Mesodermal cell (in vitro differentiated cells): ENCODE results near the gene FLRT1.

Experiments
- H3K27ac ChIP-seq: 2 replicates; pipeline ENCODE4 v1.7.0; 2013; ENCODE audit warnings: mild to moderate bottlenecking, low read depth, low read length, moderate library complexity; ENCODE audit not compliant: severe bottlenecking
- H3K36me3 ChIP-seq: 2 replicates; pipeline ENCODE4 v1.7.1; 2013; ENCODE audit warnings: mild to moderate bottlenecking, low read length, moderate library complexity; ENCODE audit not compliant: control insufficient read depth, insufficient read depth
- H3K4me1 ChIP-seq: one replicate; pipeline ENCODE4 v1.7.1; 2013; ENCODE audit warnings: mild to moderate bottlenecking, low read length; ENCODE audit not compliant: insufficient read depth, control insufficient read depth, poor library complexity, severe bottlenecking
- H3K4me3 ChIP-seq: 2 replicates; pipeline ENCODE4 v1.7.0; 2013; ENCODE audit warnings: low read length, control low read depth, mild to moderate bottlenecking; ENCODE audit not compliant: insufficient read depth, poor library complexity, severe bottlenecking; ENCODE audit errors: extremely low read depth
- H3K9me3 ChIP-seq: 2 replicates; pipeline ENCODE4 v1.7.1; 2013; ENCODE audit warnings: mild to moderate bottlenecking, low read length, moderate library complexity; ENCODE audit not compliant: control insufficient read depth
- WGBS, 2 experiments: methylation state at CpG; one replicate each; pipeline ENCODE4 v1.1.5; 2013; ENCODE audit warnings: missing lambda C conversion rate in 2 of 2; ENCODE audit not compliant: insufficient coverage in 2 of 2; 5-methylcytosine and 5-hydroxymethylcytosine counted together

Gene FLRT1

DNA sequence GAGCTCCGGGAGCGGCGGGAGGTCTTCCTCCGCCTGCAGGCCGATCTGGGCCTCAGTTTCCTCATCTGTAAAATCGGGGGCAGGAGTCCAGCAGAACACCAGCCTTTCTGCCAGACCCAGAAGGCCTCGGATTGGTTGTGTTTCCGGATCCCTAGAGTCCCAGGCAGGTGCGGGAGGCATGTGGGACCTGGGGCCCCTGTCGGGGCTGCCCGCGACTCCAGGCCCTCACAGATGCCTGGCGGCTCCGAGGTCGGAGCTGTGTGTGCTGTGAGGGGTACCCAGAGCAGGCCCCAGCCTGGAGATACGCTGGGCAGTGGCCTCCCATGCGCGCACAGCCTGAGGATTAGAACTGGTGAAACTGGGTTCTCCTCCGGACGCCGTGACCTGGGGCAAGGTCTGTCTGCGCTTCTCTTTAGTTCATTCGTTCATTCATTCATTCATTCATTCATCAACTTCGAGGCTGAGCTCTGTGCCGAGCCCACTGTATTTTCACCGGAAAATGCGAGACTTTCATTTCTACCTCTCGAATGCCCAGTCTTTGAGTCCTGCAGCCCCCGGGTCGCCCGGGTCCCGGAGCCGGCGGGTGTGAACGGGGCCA, 24.6 kb downstream of the FLRT1 start:
- Histone ChIP-seq H3K9me3 (no peaks in the 10 kb centered on the region), H3K4me1 (peaks cover 8% of the 10 kb centered on the region), H3K36me3 (no peaks in the 10 kb centered on the region), H3K27ac (no peak overlapping the region), H3K4me3 (peak overlapping the region; percentile 33)
- 32 to 36% methylated on average over 28 to 32 of the region's 35 CpGs for WGBS, 2 experiments

DNA sequence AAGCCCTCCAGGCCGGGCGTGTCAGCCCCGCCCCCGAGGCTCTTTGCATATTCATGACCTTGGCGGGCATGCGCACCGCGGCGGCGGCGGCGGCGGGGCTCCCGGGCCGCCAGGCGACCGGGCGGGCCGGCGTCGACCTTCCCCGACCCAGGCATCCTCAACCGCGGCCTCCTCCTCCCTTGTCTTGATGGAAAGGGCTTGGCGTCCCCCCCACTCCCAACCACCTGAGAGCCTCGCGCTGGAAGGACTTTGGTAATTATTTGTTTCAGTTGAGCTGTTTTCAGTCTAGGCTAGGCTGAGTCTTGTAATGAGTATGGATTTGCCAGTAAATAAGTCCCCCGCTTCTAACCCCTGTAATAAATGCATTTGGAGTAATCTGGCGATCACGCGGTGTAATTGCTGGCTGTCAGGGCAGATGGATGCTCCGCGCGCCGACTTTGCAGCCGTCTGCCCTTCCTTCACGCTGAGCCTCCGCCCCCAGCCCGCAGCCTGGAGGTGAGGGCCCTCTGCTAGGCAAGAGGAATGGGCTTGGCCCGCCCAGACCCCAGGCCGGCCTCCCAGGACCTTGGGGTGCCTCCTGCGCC, 25.2 kb downstream of the FLRT1 start:
- Histone ChIP-seq H3K4me3 (peak overlapping the region; percentile 33), H3K36me3 (no peaks in the 10 kb centered on the region), H3K4me1 (peaks cover 6% of the 10 kb centered on the region), H3K9me3 (no peaks in the 10 kb centered on the region), H3K27ac (no peak overlapping the region)
- WGBS, 2 experiments: 7 to 18% methylated on average over 18 to 27 of the region's 42 CpGs

DNA sequence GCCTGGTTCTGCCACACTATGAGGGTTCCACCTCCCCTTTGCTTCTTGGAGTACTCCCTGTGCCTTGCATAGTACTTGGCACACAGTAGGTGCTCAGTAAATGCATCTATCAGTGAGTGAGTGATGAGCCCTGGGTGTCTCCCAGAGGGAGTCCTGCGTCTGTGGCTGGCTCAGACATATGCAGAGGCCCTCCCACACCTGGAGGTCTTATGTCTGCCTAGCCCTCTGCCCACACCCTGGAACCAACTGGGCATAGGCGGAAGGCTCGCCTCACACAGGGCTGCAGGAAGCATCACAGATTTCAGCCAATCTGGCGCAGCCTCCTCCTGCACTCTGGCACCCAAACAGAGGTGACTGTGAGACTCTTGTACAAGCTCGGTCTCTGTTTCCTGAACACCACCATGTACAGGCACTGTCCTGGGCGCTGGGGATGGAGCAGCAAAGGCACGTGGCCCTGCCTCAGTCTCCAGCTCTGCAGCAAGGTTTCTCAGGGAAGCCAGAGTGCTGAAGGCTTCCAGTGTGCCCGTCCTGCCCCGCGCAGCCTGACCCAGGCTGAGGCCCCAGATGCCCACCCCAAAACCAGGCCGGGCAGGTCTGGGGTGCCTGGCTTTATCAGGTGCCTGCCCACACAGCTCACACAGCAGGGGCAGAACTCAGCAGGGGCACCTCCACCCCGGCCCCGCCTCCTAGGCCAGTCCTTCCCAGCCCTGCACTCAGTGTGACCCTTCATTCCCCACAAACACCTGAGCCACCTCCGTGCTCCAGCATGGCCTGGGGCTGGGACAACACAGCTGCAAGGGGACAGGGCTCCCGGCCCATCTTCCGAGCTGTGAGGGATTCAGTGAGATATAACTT, 26.7 kb downstream of the FLRT1 start:
- 80 to 92% methylated on average over 12 to 13 of the region's 16 CpGs for WGBS, 2 experiments
- Histone ChIP-seq H3K9me3 (no peaks in the 10 kb centered on the region), H3K36me3 (no peaks in the 10 kb centered on the region), H3K4me1 (peaks cover 2% of the 10 kb centered on the region), H3K4me3 (no peak overlapping the region), H3K27ac (no peak overlapping the region)

DNA sequence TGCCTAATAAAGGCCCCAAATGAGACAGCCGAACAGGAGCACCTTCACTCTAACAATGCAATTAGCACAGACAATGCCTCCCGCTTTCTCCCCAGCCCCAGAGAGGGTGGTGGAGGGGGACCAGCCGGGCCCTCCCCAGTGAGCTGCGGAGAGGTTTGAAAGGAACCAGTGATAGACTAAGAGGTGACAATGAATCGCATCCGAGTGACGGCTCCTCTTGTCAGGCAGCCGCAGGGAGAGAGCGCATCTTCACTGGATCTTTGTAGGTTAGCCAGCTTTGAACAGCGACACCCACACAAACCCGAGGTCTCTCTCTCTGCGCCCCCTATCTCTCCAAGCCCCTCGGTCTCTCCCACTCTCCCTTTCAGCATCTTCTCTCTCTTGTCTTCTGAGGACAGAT, 28.0 kb downstream of the FLRT1 start:
- Histone ChIP-seq H3K9me3 (no peaks in the 10 kb centered on the region), H3K27ac (no peak overlapping the region), H3K4me1 (peaks cover 2% of the 10 kb centered on the region), H3K4me3 (no peak overlapping the region), H3K36me3 (no peaks in the 10 kb centered on the region)
- WGBS, 2 experiments: 86 to 88% methylated on average over 10 of the region's 13 CpGs

DNA sequence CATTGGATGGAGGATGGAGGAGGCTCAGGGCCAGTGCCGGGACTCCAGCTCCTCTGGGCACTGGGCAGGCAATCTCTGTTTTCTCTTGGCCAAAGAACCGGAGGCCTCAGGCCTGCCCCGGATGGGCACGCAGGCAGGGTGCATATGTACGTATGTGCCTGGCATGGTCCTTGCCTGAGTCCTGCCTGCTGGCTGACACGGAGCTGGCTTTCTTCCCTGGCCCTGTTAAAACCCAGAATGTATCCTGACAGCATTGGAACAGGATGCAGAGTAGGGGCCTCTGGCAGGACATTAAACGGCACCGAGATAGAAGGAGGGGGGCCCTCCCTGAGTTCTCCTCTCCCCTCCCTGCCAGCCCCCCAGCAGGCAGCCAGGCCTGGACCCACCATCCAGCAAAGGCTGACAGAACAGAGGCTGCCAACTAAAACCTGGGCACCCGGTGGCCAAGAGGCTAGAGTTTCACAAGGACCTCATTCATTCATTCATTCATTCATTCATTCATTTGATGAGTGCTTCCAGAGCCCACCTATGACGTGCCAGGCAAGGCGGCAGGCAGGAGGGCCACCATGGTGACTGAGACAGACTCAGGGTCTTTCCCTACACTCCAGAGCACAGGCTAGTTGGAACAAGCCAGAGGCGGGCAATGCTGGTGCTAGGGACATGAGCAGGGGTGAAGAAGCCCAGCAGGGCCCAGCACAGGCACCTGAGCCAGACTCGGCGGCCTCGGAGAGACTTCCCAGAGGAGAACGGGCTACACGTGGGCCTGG, 28.8 kb downstream of the FLRT1 start:
- Histone ChIP-seq H3K27ac (no peak overlapping the region), H3K4me1 (peaks cover 2% of the 10 kb centered on the region), H3K36me3 (no peaks in the 10 kb centered on the region), H3K4me3 (no peak overlapping the region), H3K9me3 (no peaks in the 10 kb centered on the region)
- 92 to 93% methylated on average over 16 of the region's 17 CpGs for WGBS, 2 experiments

DNA sequence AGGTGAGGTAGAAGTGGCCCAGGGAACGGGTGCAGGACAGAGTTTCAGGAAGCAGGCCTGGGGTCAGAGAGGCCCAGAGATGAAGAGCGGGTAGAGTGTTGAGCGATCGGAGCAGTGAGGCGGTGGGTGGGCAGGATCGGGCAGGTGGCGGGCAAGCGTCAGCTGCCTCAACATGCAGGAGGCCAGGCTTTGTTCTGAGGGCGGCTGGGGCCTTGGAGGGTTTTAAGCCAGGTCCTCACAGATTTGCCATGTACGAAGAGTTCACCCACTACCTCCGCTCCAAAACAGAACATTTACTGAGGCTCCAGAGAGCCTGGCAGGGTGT, 29.4 kb downstream of the FLRT1 start:
- WGBS, 2 experiments: 96 to 97% methylated on average over 11 of the region's 11 CpGs
- H3K36me3 ChIP-seq: no peaks in the 10 kb centered on the region
- H3K27ac ChIP-seq: no peak overlapping the region
- peaks cover 2% of the 10 kb centered on the region for H3K4me1 ChIP-seq
- H3K9me3 ChIP-seq: no peaks in the 10 kb centered on the region
- no peak overlapping the region for H3K4me3 ChIP-seq

DNA sequence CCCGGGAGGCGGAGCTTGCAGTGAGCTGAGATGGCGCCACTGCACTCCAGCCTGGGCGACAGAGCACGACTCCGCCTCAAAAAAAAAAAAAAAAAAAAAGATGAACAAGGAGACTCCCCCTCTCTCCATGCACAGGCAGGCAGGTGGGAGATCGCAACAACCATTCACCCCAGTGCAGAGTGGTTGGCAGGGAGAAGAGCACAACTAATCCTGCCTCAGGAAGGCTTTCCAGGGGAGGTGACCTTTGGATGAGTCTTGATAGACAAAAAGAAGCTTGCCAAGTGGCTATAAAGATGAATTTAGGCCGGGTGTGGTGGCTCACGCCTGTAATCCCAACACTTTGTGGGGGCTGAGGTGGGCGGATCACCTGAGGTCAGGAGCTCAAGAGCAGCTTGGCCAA, 30.0 kb downstream of the FLRT1 start:
- H3K4me1 ChIP-seq: no peaks in the 10 kb centered on the region
- WGBS, 2 experiments: 86 to 91% methylated on average over 3 to 6 of the region's 10 CpGs
- no peaks in the 10 kb centered on the region for H3K36me3 ChIP-seq
- no peaks in the 10 kb centered on the region for H3K9me3 ChIP-seq
- no peak overlapping the region for H3K27ac ChIP-seq
- no peak overlapping the region for H3K4me3 ChIP-seq

DNA sequence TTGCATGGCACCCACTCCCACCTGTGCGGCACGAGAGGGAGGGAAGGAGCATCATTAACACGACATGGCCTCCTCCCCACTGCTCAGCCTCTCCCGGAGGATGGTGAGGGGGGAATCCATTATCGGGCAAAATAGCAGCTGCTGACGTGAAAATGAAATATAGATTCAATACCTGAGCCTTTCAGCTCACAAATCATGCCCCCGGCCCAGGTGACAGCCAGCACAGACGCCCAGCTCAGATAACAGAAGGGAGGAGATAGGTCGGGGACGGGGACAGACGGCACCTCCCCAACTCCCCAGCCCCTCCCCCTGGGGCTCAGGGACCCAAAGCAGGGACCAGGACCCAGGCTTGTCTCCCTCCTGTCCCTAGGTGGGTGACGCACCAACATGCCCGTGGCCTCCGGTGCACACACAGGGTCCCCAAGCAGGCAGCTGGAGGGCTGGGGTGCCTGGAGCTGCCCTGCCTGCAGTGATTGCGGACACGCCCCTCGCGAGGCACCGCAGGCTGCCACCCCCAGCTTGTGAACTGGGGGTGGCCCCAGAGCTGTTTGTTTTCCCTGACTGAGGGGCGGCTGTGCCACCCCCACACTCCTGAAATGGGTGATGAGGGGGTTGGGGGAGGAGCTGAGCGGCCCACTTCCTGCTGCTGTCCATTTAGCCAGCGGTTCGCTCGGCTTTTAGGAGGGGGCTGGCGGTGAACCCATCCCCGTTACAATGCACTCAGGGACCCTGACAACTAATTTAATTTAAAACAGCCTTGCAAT, 31.7 kb downstream of the FLRT1 start:
- Histone ChIP-seq H3K27ac (no peak overlapping the region), H3K4me1 (no peaks in the 10 kb centered on the region), H3K9me3 (no peaks in the 10 kb centered on the region), H3K4me3 (no peak overlapping the region), H3K36me3 (no peaks in the 10 kb centered on the region)
- WGBS, 2 experiments: 58 to 60% methylated on average over 12 to 16 of the region's 26 CpGs

DNA sequence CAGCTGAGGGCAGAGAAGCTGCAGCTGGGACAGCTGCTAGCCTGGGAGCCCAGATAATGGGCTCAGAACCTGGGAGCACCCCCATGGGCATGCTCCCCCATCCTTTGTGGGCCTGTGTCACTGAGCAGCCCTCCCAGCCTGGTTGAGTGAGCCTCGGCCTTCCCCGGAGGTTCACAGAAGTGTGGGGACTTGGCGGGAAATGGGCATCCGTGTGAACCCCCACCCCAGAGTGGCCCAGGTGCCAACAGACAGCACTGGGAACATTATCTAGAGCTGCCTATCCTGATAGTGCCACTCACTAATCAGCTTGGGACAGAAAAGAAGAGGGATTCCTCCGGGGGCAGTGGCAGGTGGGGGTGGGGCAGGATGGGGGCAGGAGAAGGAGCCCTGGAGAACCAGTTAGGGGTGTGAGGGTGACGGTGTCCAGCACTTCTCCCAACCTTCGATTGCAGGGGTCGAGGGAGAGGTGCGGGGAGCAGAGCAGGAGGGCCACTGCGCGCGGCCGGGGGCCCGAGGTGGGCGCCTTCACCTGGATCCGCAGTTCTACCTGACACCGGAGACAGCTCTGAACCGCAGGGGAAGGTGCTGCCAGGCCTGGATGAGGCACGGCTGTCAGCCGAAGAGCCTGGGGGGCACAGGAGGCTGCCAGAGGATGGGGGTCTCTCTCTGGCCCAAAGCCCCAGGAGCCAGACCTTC, 33.1 kb downstream of the FLRT1 start:
- Histone ChIP-seq H3K4me3 (no peak overlapping the region), H3K4me1 (no peaks in the 10 kb centered on the region), H3K9me3 (no peaks in the 10 kb centered on the region), H3K27ac (no peak overlapping the region), H3K36me3 (no peaks in the 10 kb centered on the region)
- 84 to 92% methylated on average over 15 to 20 of the region's 20 CpGs for WGBS, 2 experiments
